Kidney (tissue), 14 donors: Measurements from ENCODE around the gene DEAF1. TPM values are rescaled to one million over a fixed set of nuclear protein-coding genes. Genes with fewer than 3 reads are reported as not detected.
A peak's percentile ranks its signal among the peaks of the same experiment; 100 is the strongest.

Source experiments
- DNase-seq, 5 donors: peaks; one replicate each; pipeline ENCODE4 v3.0.0-alpha.2; 2013 to 2020
- FAIRE-seq: peaks from 2 replicates; lab custom pipeline; 2012; peaks lifted over from hg19 to GRCh38; lab: Jason Lieb, UNC
- H3K27ac ChIP-seq, 2 donors: one replicate each; pipeline ENCODE4 v1.7.0; 2013; ENCODE audit warnings: low read depth in 2 of 2, low read length in 2 of 2, inconsistent platforms in 1 of 2
- H3K27me3 ChIP-seq: one replicate; pipeline ENCODE4 v1.7.1; 2013; ENCODE audit warnings: low read length, inconsistent platforms; ENCODE audit not compliant: control insufficient read depth, insufficient read depth
- H3K36me3 ChIP-seq, 3 donors: one replicate each; pipeline versions ENCODE4 v1.7.0 to v1.7.1; 2013; ENCODE audit warnings: low read length in 3 of 3, control low read depth in 1 of 3, inconsistent platforms in 1 of 3; ENCODE audit not compliant: insufficient read depth in 3 of 3, control insufficient read depth in 2 of 3
- H3K4me1 ChIP-seq, 3 donors: one replicate each; pipeline versions ENCODE4 v1.7.0 to v1.7.1; 2013; ENCODE audit warnings: low read length in 3 of 3, inconsistent platforms in 1 of 3, low read depth in 1 of 3; ENCODE audit not compliant: control insufficient read depth in 2 of 3, insufficient read depth in 2 of 3
- H3K4me3 ChIP-seq, 3 donors: one replicate each; pipeline versions ENCODE4 v1.7.0 to v1.8.1; 2013; ENCODE audit warnings: low read length in 3 of 3, control low read depth in 1 of 3, inconsistent platforms in 1 of 3
- H3K9ac ChIP-seq, 3 donors: one replicate each; pipeline versions ENCODE4 v1.7.0 to v1.7.1; 2013; ENCODE audit warnings: low read length in 3 of 3, control low read depth in 1 of 3, inconsistent platforms in 1 of 3
- H3K9me3 ChIP-seq, 3 donors: one replicate each; pipeline versions ENCODE4 v1.7.0 to v1.7.1; 2013; ENCODE audit warnings: low read length in 3 of 3, control low read depth in 1 of 3, inconsistent platforms in 1 of 3; ENCODE audit not compliant: control insufficient read depth in 2 of 3, insufficient read depth in 1 of 3
- CTCF ChIP-seq: IDR thresholded peaks from 3 replicates; pipeline ENCODE4 v1.5.1; 2012; ENCODE audit warnings: mild to moderate bottlenecking, moderate library complexity, borderline replicate concordance; ENCODE audit not compliant: insufficient read depth; ENCODE audit errors: extremely low read depth
- intact Hi-C: fragments of 100-400 bp; cut with DNase I; formaldehyde crosslinking; loops from one replicate; pipeline ENCODE4 v1.11.1; 2022
- polyA plus RNA-seq: library from polyadenylated mRNA; stranded (reverse); fragments of 350-450 nt; fragmentation: Illumina TruSeq; extraction: RNeasy Lipid Tissue Mini Kit (QIAGEN cat#74804); gene quantifications from one replicate; pipeline ENCODE4 v1.2.3, GENCODE V29; 2014; ENCODE audit warnings: low read depth, low replicate concordance; ENCODE audit not compliant: insufficient read depth
- total RNA-seq: library from RNA; stranded (reverse); fragmentation: NEBNext Ultra II Directional; extraction: Animal tissue kit (Norgen Biotek cat#: 25700); gene quantifications from one replicate; pipeline ENCODE4 v1.2.1, GENCODE V29; 2021
- donor health status: control.
- donor health status: control.
- donor health status: control.
- donor health status: control.
- donor health status: control.
- donor health status: DM: yes; HTN: yes; CAD: no.
- donor health status: Normal renal cell carcinoma (clear cell type).

DEAF1 gene
- total and polyA plus RNA-seq, 2 donors from 2014 or later = 30.2 to 54.5 TPM

- H3K36me3 ChIP-seq = no peaks in the 10 kb centered on the region
- peak in 2 of 5 donors; percentile 61 to 69 for DNase-seq
Measured at GRCh38 chr11:619628-620050, 75.4 kb downstream of the DEAF1 start.

GRCh38 chr11:618856-619627 lies 76.0 kb downstream of the DEAF1 start:
- Histone ChIP-seq H3K9me3 (no peaks in the 10 kb centered on the region), H3K9ac (no peak overlapping the region), H3K27ac (no peak overlapping the region), H3K4me3 (no peak overlapping the region), H3K4me1 (peaks cover 0 to 13% (median 0%) of the 10 kb centered on the region in 3 donors), H3K27me3 (no peaks in the 10 kb centered on the region), H3K36me3 (no peaks in the 10 kb centered on the region)
- no peak for FAIRE-seq
- no peak for TF ChIP-seq CTCF
- intact Hi-C loops = no loop called here
- peak in 2 of 5 donors; percentile 50 to 71 for DNase-seq

More at GRCh38 chr11:619628-620050, 75.4 kb downstream of the DEAF1 start:
- Histone ChIP-seq H3K9ac (no peak overlapping the region), H3K27ac (no peak overlapping the region), H3K4me3 (no peak overlapping the region), H3K9me3 (no peaks in the 10 kb centered on the region), H3K27me3 (no peaks in the 10 kb centered on the region), H3K4me1 (peaks cover 0 to 7% (median 0%) of the 10 kb centered on the region in 3 donors)
- FAIRE-seq = no peak
- intact Hi-C loops = no loop called here
- TF ChIP-seq CTCF = no peak

GRCh38 chr11:617912-618682 lies 76.9 kb downstream of the DEAF1 start:
- H3K36me3 ChIP-seq = peaks cover 0 to 2% (median 0%) of the 10 kb centered on the region in 3 donors
- no peak for FAIRE-seq
- peak in 1 of 5 donors; percentile 52 for DNase-seq
- no peaks in the 10 kb centered on the region for H3K27me3 ChIP-seq
- no peak overlapping the region for H3K9ac ChIP-seq
- no peaks in the 10 kb centered on the region for H3K9me3 ChIP-seq
- no peak for TF ChIP-seq CTCF
- H3K4me1 ChIP-seq = peaks cover 0 to 13% (median 0%) of the 10 kb centered on the region in 3 donors
- H3K27ac ChIP-seq = no peak overlapping the region
- no peak overlapping the region for H3K4me3 ChIP-seq
- intact Hi-C loops = no loop called here
